Suprapubic skin (tissue), 4 donors: ENCODE data around the gene DZANK1. TPM values are rescaled to one million over a fixed set of nuclear protein-coding genes. Genes with fewer than 3 reads are reported as not detected.

Experiments
- DNase-seq, 2 donors: peaks; one replicate each; pipeline ENCODE4 v3.0.0-alpha.2; 2019; ENCODE audit warnings: low spot score in 2 of 2
- H3K27ac ChIP-seq: fragments of 200-600 bp; sonication (generic); one replicate; pipeline ENCODE4 v1.5.1; 2019
- H3K27me3 ChIP-seq: fragments of 200-600 bp; sonication (generic); one replicate; pipeline ENCODE4 v1.5.1; 2019
- H3K36me3 ChIP-seq: fragments of 200-600 bp; sonication (generic); one replicate; pipeline ENCODE4 v1.5.1; 2019
- H3K4me1 ChIP-seq: fragments of 200-600 bp; sonication (generic); one replicate; pipeline ENCODE4 v1.5.1; 2019
- H3K4me3 ChIP-seq: fragments of 200-600 bp; sonication (generic); one replicate; pipeline ENCODE4 v1.5.1; 2019; ENCODE audit warnings: mild to moderate bottlenecking
- H3K9me3 ChIP-seq: fragments of 200-600 bp; sonication (generic); one replicate; pipeline ENCODE4 v1.5.1; 2019
- CTCF ChIP-seq, 2 donors: fragments of 200-600 bp in 1 of 2; fragments of 450-650 bp in 1 of 2; sonication (generic) in 1 of 2; IDR thresholded peaks; one replicate each; pipeline ENCODE4 v1.5.1; 2016 to 2019; ENCODE audit warnings: antibody characterized with exemption in 2 of 2, mild to moderate bottlenecking in 1 of 2, moderate library complexity in 1 of 2
- EP300 ChIP-seq: sonication (generic); formaldehyde crosslinking; IDR thresholded peaks from one replicate; pipeline ENCODE4 v1.6.1; 2017; ENCODE audit warnings: antibody characterized with exemption
- POLR2A ChIP-seq, 2 donors: fragments of 450-650 bp; IDR thresholded peaks; one replicate each; pipeline ENCODE4 v1.6.1; 2017; ENCODE audit warnings: antibody characterized with exemption in 2 of 2, mild to moderate bottlenecking in 2 of 2, moderate library complexity in 2 of 2
- POLR2AphosphoS5 ChIP-seq, 3 donors: sonication (generic); formaldehyde crosslinking; IDR thresholded peaks; one replicate each; pipeline ENCODE4 v1.6.1; 2017; ENCODE audit warnings: antibody characterized with exemption in 3 of 3
- WGBS: methylation state at CpG from one replicate; pipeline ENCODE4 v1.1.5; 2018; 5-methylcytosine and 5-hydroxymethylcytosine counted together
- total RNA-seq, 4 donors: library from RNA; depleted of rRNA; stranded (reverse); fragments of >200 nt; gene quantifications; one replicate each; pipeline ENCODE4 v1.1.0, GENCODE V29; 2016

Gene DZANK1
- total RNA-seq, 4 donors from 2014 or later = 1.7 to 4.5 (median 3.0) TPM

- Histone ChIP-seq H3K27me3 (no peaks in the 10 kb centered on the region), H3K36me3 (no peaks in the 10 kb centered on the region), H3K9me3 (no peaks in the 10 kb centered on the region), H3K4me1 (peaks cover 3% of the 10 kb centered on the region), H3K4me3 (no peak overlapping the region), H3K27ac (no peak overlapping the region)
- 94% methylated on average over 2 of the region's 2 CpGs for WGBS
- no peak for DNase-seq
- TF ChIP-seq CTCF (IDR thresholded peaks at IDR 0.05) = no peak
- TF ChIP-seq EP300 = no peak
- TF ChIP-seq POLR2AphosphoS5 (IDR thresholded peaks at IDR 0.05) = no peak
- no peak for TF ChIP-seq POLR2A (IDR thresholded peaks at IDR 0.05)
Observed at GRCh38 chr20:18427214-18427613, 39.6 kb downstream of the DZANK1 start.

DNA sequence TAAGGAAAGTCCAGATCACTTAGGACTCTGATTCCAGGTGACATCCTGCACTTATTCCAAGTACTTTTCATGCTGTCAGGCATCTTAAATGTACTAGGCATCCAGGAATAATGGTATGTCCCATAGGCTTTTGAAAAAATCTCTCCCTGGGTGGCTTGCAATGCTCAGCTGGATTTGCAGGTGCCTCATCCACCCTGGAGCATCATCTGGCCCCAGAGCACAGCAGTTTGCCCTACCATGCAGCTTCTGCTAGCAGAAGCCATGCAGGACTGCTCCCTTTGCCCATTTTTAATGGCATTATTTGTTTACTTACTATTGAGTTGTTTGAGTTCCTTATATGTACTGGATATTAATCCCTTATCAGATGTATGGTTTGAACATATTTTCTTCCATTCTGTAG is 45.2 kb downstream of the DZANK1 start:
- Histone ChIP-seq H3K27ac (no peak overlapping the region), H3K9me3 (no peaks in the 10 kb centered on the region), H3K4me3 (no peak overlapping the region), H3K36me3 (no peaks in the 10 kb centered on the region), H3K27me3 (no peaks in the 10 kb centered on the region), H3K4me1 (no peaks in the 10 kb centered on the region)
- no peak for DNase-seq
- TF ChIP-seq CTCF (IDR thresholded peaks at IDR 0.05) = no peak

DNA sequence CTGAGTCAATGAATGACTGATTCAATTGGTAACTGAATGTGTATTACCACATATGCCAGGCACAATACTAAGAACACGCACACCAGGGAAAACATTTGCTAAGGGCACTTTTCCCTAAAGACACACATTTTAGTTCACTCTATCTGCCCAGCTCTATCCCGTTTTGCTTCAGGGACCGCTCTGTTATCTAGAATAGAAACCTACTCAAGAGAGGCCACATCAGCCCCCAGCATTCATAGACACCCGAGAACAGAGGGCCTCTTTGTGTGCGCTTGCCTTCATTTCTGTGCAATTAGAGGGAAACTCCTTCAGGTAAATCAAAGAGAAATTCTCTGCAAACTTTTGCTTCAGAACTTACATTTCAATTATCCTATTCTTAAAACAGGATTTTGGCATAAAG is 50.3 kb downstream of the DZANK1 start:
- Histone ChIP-seq H3K27me3 (no peaks in the 10 kb centered on the region), H3K27ac (no peak overlapping the region), H3K9me3 (no peaks in the 10 kb centered on the region), H3K36me3 (no peaks in the 10 kb centered on the region), H3K4me1 (no peaks in the 10 kb centered on the region), H3K4me3 (no peak overlapping the region)
- DNase-seq = no peak
- WGBS = 78% methylated on average over 5 of the region's 5 CpGs
- no peak for TF ChIP-seq EP300
- no peak for TF ChIP-seq POLR2AphosphoS5 (IDR thresholded peaks at IDR 0.05)
- no peak for TF ChIP-seq CTCF (IDR thresholded peaks at IDR 0.05)
- no peak for TF ChIP-seq POLR2A (IDR thresholded peaks at IDR 0.05)

DNA sequence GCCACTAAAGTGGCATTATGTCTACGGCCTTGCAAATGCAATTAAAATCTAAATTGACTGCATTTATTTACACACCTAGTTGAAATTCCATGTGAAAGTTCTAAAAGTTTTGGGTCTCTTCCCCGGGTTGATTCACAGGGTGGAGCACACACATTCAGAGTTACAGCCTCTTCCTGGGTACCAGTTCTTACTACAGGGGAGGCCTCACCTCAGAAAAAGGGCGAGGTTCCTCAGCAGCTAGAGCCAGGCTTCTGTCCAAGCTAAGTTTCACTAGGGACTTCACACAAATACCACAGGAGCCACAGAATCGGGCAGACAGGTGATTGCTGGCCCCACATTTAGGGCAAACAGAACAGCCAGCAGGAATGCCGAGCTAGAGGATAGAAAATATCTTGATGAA is 52.7 kb downstream of the DZANK1 start:
- Histone ChIP-seq H3K27ac (no peak overlapping the region), H3K9me3 (no peaks in the 10 kb centered on the region), H3K4me3 (no peak overlapping the region), H3K4me1 (no peaks in the 10 kb centered on the region), H3K27me3 (no peaks in the 10 kb centered on the region), H3K36me3 (no peaks in the 10 kb centered on the region)
- no peak for DNase-seq
- 59% methylated on average over 5 of the region's 5 CpGs for WGBS
- no peak for TF ChIP-seq POLR2A (IDR thresholded peaks at IDR 0.05)
- no peak for TF ChIP-seq POLR2AphosphoS5 (IDR thresholded peaks at IDR 0.05)
- no peak for TF ChIP-seq CTCF (IDR thresholded peaks at IDR 0.05)
- TF ChIP-seq EP300 = no peak

DNA sequence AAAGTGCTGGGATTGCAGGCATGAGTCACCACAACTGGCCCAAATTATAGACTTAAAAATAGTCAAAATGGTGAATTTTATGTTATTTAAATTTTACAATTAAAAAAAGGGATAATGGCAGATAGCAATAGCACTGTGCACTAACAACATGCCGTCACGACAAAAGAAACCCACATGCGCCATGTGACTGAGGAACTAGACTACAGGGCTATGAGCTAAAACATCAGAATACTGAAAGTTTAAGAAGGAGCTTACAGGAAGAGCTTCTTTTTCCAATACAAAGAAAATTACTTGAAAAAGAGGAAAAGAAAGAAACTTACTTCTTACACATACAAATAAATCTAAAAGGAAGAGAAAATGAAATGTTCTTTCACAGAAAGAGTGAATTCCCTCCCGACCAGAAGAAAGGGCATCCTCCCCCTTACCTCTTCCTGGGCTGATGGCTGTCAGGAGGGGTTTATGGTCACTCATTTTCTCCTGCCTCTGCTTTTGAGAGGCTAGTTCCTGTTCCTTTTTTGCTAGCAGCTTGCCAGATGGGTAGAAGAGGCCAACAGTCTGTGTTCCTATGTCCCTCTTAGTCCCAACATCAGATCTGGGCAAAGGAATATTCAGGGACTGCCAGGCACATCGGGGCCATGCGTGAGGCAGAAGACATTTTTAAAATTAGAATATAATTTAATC is 54.5 kb downstream of the DZANK1 start:
- TF ChIP-seq POLR2A (IDR thresholded peaks at IDR 0.05) (no peak), CTCF (IDR thresholded peaks at IDR 0.05) (no peak), POLR2AphosphoS5 (IDR thresholded peaks at IDR 0.05) (no peak), EP300 (no peak)
- Histone ChIP-seq H3K27me3 (no peaks in the 10 kb centered on the region), H3K4me3 (no peak overlapping the region), H3K9me3 (no peaks in the 10 kb centered on the region), H3K4me1 (no peaks in the 10 kb centered on the region), H3K36me3 (no peaks in the 10 kb centered on the region), H3K27ac (no peak overlapping the region)
- no peak for DNase-seq
- WGBS = 78% methylated on average over 6 of the region's 6 CpGs
